Stimulated activated naive CD8-positive, alpha-beta T cell treated with anti-CD3 and anti-CD28 coated beads, Interleukin-15, amount 100 ng/mL, for 72 hours (primary cell): ENCODE data around the gene B4GALT4.
"Not testable (repeated sequence)": the region's sequence is repeated elsewhere in the genome, so short reads cannot be mapped to it uniquely, and the experiment has no call there.

Experiments
- ATAC-seq: fragments of 150-1000 bp; cut with Tn5 transposase; 2 replicates; pipeline ENCODE4 v1.10.0; 2021; ENCODE audit warnings: mild to moderate bottlenecking, moderate library complexity
- DNase-seq, 2 donors: peaks; one replicate each; pipeline ENCODE4 v3.0.0; 2021 to 2022
- H3K27ac Mint-ChIP-seq, 2 donors: one replicate each; pipeline ENCODE4 v1.8.0; 2022; ENCODE audit warnings: mild to moderate bottlenecking in 2 of 2, mixed read lengths in 2 of 2, moderate library complexity in 2 of 2
- H3K27me3 Mint-ChIP-seq: one replicate; pipeline ENCODE4 v1.8.0; 2022; ENCODE audit warnings: mixed read lengths
- H3K4me1 Mint-ChIP-seq: one replicate; pipeline ENCODE4 v1.8.0; 2022; ENCODE audit warnings: mild to moderate bottlenecking, mixed read lengths
- H3K4me3 Mint-ChIP-seq, 2 donors: one replicate each; pipeline ENCODE4 v1.8.0; 2022; ENCODE audit warnings: mild to moderate bottlenecking in 2 of 2, mixed read lengths in 2 of 2, moderate library complexity in 1 of 2
- H3K9me3 Mint-ChIP-seq, 2 donors: one replicate each; pipeline ENCODE4 v1.8.0; 2022; ENCODE audit warnings: mixed read lengths in 2 of 2

B4GALT4 gene, protein sequence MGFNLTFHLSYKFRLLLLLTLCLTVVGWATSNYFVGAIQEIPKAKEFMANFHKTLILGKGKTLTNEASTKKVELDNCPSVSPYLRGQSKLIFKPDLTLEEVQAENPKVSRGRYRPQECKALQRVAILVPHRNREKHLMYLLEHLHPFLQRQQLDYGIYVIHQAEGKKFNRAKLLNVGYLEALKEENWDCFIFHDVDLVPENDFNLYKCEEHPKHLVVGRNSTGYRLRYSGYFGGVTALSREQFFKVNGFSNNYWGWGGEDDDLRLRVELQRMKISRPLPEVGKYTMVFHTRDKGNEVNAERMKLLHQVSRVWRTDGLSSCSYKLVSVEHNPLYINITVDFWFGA

DNA sequence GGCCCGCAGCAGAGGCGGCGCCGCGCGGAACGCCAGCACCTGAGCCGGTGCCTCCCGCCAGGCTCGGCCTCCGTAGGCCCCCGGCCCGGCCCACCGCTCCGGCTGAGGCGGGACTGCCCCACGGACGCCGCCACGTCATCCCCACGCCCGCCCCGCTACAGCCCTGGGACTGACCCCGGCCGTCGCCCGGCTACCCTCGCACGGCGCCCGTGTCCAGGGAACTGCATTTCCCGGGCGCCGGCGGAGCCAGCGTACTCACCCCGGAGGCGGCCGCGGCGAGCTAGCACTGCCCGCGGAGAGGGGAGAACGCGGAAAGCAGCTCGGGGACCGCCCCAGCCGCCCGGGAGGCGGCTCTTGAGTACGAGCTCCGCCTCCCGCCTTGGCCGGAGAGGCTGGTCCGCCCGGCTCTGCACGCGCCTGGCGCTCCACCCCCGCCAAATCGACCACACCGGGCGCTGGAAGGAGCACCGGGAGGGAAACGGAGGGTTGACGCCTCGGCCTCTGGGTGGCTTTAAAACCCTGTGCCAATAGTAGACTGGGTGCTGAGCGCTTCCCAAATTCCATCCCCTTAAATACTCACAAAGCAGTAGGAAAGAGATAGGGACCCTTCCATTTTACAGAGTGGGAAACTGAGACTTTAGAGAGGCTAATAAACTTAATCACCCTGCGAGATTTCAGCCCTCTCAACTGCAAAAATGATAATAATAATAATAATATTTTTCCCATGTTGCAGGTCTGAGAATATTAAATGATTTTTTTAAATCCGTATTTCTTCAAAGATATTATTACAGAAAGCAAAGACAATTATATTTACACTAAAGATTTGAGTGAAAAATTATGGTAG lies at the start of gene B4GALT4:
Gene B4GALT4, minus strand, starts transcription at position 288 of the 844 bp plus-strand sequence. CDS start 10,779 bp downstream, outside the sequence.
- H3K4me3 Mint-ChIP-seq: peak within 1 kb of the TSS; percentile 88 to 91
- DNase-seq: peak; percentile 81
- H3K27me3 Mint-ChIP-seq: no peaks in the 10 kb centered on the region
- H3K27ac Mint-ChIP-seq: peak within 1 kb of the TSS; percentile 93 to 94
- ATAC-seq: peak; percentile 85
- H3K4me1 Mint-ChIP-seq: peaks cover 45% of the 10 kb centered on the region
- peaks cover 0 to 2% of the 10 kb centered on the region in 2 donors for H3K9me3 Mint-ChIP-seq

DNA sequence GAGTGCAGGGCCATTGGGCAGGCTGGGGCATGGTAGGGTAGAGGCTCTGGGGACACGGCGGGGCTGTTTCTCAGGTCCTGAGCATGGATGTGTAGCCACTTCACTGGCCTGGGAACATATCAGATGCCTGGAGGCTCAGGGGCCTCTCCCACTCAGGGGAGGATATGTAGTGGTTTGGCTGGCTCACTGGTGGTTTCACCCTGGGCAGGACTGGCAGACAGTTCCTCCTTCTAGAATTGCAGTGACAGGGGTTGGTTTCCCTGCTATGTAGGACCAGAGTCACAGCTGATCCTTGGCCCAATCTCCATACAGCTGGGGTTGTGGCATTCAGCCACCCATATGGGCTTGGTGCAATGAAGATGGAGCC lies 48.7 kb upstream of the B4GALT4 start:
- ATAC-seq (no peak), DNase-seq (no peak)
- H3K4me1 Mint-ChIP-seq: peaks cover 26% of the 10 kb centered on the region

DNA sequence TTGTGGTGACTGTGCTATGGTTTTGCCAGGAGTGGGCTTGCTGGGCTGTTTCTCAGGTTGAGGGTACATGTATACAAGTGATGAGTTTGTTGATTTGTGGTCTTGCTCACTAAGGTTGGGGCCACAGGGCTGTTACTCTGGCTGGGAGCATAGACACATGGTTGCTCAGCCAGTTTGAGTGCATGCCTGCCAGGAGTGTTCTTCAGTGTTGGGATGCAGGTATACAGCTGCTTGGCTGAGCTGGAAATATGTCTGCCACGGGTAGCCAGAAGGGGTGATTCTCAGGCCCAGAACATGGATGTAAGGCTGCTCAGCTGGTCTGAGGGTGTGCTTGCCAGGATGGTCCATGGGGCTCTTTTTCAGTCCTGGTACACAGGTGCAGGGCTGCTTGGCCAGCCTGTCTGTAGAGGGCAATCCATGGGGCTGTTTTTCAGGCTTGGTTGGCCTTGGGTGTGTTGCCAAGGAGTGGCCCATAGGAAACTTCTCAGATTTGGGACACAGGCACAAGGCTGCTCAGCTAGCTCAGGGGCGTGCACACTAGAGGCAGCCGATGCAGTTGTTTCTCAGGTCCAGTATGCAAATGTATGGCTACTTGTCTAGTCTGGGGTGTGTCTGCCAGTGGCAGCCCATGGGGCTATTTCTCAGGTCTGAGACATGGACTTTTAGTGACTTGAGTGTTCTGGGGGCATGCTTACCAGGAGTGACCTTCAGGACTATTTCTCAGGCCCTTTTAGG lies 48.2 kb upstream of the B4GALT4 start:
- no peak for DNase-seq
- Mint-ChIP-seq H3K4me1 (peaks cover 25% of the 10 kb centered on the region), H3K27ac (no peak overlapping the region), H3K4me3 (no peak overlapping the region), H3K9me3 (peaks cover 27% of the 10 kb centered on the region in 2 donors), H3K27me3 (peaks cover 7% of the 10 kb centered on the region)
- ATAC-seq: no peak

More for the DNA sequence above, 48.7 kb upstream of the B4GALT4 start:
- Mint-ChIP-seq H3K27ac (no peak overlapping the region), H3K4me3 (no peak overlapping the region), H3K27me3 (peaks cover 7% of the 10 kb centered on the region), H3K9me3 (peaks cover 24 to 25% of the 10 kb centered on the region in 2 donors)

DNA sequence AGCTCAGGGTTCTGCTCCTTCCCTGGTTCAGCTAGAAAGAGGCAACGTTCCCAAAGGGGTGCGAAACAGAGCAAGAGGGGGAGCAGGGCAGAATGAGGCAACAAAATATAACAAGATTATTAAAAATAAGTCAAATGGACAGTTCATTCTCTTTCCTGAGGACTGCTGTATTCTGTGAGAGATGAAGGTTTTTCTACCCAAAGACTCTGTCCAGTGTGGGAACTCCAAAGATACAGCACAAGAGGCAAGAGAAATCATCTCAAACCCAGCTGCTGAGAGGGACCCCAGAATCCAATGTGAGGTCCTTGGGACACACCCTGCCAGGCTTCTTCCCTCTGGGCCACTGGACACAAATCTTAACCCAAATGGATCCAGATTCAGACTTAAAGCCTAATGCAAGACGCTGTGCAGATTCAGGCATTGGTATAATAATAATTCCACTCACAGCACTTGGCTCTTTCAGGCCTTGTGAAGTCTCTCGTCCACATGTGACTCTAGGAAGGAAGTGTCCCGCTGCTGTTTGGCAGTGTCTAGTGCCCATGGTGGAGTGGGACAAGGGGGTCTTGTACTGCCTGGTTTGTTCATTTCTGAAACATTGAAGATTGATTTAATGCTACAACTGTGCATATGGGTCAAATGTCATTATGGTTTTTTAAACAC lies 39.0 kb upstream of the B4GALT4 start:
- no peak for ATAC-seq
- Mint-ChIP-seq H3K4me3 (no peak overlapping the region), H3K9me3 (peaks cover 19 to 23% of the 10 kb centered on the region in 2 donors), H3K27ac (no peak overlapping the region), H3K27me3 (no peaks in the 10 kb centered on the region), H3K4me1 (peaks cover 8% of the 10 kb centered on the region)
- DNase-seq: no peak

DNA sequence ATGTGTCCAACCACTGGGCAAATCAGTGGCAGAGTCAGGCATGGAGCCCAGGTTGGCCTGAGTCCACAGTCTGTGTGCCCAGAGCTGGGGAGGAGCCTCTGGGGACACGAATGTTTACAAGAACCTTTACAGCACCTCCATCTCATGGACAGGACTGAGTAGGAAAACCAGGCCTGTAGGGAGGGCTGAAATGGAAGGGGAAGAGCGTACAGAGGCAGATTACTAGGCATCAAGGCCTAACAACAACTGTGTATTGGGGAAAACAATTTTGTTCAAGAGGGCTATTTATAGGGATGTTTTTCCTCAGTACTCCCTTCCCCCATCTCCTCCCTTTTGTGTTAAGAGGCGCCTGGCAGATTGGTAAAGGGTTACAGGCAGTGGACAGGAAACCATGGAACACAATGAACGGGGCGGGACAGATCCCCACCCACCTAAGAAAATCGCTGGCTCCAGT lies 38.5 kb upstream of the B4GALT4 start:
- peaks cover 19 to 23% of the 10 kb centered on the region in 2 donors for H3K9me3 Mint-ChIP-seq
- DNase-seq (no peak), ATAC-seq (no peak)
- no peak overlapping the region for H3K4me3 Mint-ChIP-seq
- H3K27ac Mint-ChIP-seq: peak overlapping the region in 1 of 2 donors; percentile 73
- no peaks in the 10 kb centered on the region for H3K27me3 Mint-ChIP-seq
- H3K4me1 Mint-ChIP-seq: peaks cover 12% of the 10 kb centered on the region

DNA sequence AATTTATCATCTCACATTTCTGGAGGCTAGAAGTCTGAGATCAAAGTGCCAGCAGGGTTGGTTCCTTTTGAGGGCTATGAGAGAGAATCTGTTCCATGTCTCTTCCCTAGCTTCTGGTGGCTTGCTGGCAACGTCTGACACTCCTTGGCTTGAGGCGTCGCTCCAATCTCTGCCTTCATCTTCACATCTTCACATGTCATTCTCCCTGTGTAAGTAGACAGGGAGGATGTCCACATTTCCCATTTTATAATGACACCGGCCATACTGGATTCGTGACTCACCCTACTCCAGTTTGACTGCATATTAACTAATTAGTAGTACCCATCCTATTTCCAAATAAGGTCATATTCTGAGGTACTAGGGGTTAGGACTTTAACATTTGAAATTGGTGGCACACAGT lies 36.0 kb upstream of the B4GALT4 start:
- no peaks in the 10 kb centered on the region for H3K27me3 Mint-ChIP-seq
- no peak for ATAC-seq
- peaks cover 4% of the 10 kb centered on the region in 2 donors for H3K9me3 Mint-ChIP-seq
- DNase-seq: no peak
- H3K27ac Mint-ChIP-seq: no peak overlapping the region
- H3K4me3 Mint-ChIP-seq: no peak overlapping the region
- H3K4me1 Mint-ChIP-seq: peaks cover 12% of the 10 kb centered on the region

DNA sequence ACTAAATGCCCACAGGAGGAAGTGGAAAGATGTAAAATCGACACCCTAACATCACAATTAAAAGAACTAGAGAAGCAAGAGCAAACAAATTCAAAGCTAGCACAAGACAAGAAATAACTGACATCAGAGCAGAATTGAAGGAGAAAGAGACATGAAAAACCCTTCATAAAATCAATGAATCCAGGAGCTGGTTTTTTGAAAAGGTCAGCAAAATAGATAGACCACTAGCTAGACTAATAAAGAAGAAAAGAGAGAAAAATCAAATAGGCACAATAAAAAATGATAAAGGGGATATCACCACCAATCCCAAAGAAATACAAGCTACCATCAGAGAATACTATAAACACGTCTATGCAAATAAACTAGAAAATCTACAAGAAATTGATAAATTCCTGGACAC lies 29.5 kb upstream of the B4GALT4 start:
- H3K27ac Mint-ChIP-seq, ATAC-seq, H3K4me1 Mint-ChIP-seq, H3K4me3 Mint-ChIP-seq, DNase-seq: not testable (repeated sequence)
- peaks cover 15% of the 10 kb centered on the region for H3K27me3 Mint-ChIP-seq
- H3K9me3 Mint-ChIP-seq: peaks cover 9 to 14% of the 10 kb centered on the region in 2 donors

DNA sequence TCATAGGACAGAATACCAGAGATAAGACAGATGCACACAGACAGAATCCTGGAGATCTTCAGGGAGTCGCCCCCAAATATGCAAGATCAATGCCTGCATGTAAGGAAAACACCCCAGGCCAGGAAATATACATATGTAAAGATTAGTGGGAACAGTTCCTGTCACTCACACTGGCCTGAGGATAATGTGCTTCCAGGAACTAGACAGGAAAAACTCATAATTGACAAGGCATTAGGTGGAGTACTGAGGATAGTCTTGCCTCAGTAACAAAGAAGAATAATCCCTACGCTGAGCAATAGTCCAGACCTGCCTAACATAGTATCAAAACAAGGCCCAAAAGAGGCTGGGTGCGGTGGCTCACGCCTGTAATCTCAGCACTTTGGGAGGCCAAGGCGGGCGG lies 20.4 kb upstream of the B4GALT4 start:
- no peaks in the 10 kb centered on the region for H3K4me1 Mint-ChIP-seq
- ATAC-seq: no peak
- H3K4me3 Mint-ChIP-seq: no peak overlapping the region
- no peak overlapping the region for H3K27ac Mint-ChIP-seq
- no peaks in the 10 kb centered on the region for H3K9me3 Mint-ChIP-seq
- no peak for DNase-seq
- peaks cover 6% of the 10 kb centered on the region for H3K27me3 Mint-ChIP-seq

DNA sequence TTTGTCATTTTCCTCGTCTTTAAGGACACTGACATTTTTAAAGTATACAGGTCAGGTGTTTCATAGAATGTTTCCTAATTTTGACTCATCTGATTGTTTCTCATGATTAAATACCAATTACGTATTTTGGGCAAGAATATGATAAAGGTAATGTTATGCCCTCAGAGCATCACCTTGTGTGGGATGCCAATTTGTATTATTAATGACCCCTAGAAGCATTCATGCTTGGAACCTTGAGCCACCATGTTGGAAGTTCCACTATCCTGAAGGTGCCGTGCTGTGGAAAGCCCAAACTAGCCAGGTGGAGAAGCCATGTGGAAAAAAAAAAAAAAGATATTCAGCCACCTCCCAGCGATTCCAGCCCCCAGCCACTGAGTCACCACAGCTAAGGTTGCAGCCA lies 19.1 kb upstream of the B4GALT4 start:
- Mint-ChIP-seq H3K4me3 (no peak overlapping the region), H3K9me3 (no peaks in the 10 kb centered on the region), H3K27ac (no peak overlapping the region), H3K27me3 (peaks cover 6% of the 10 kb centered on the region), H3K4me1 (no peaks in the 10 kb centered on the region)
- ATAC-seq: no peak
- no peak for DNase-seq

DNA sequence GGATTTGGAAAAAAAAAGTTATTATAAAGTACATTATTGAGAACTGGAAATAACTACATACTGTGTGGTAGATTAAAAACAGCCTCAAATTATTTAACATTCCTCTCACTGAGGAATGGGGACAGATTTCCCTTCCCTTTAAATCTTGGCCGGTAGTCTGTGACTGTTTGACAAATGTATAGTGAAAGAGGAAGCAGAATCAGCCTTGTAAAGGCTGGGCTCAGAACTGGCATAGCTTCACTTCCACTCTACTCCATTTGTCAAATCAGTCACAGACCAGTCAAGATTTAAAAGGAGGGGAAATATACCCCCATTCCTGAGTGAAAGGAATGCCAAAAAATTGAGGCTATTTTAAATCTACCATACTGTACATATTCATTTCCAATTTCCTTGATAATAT lies 18.2 kb upstream of the B4GALT4 start:
- no peaks in the 10 kb centered on the region for H3K4me1 Mint-ChIP-seq
- H3K4me3 Mint-ChIP-seq: no peak overlapping the region
- ATAC-seq (no peak), DNase-seq (no peak)
- H3K9me3 Mint-ChIP-seq: no peaks in the 10 kb centered on the region
- H3K27ac Mint-ChIP-seq: no peak overlapping the region
- peaks cover 4% of the 10 kb centered on the region for H3K27me3 Mint-ChIP-seq

DNA sequence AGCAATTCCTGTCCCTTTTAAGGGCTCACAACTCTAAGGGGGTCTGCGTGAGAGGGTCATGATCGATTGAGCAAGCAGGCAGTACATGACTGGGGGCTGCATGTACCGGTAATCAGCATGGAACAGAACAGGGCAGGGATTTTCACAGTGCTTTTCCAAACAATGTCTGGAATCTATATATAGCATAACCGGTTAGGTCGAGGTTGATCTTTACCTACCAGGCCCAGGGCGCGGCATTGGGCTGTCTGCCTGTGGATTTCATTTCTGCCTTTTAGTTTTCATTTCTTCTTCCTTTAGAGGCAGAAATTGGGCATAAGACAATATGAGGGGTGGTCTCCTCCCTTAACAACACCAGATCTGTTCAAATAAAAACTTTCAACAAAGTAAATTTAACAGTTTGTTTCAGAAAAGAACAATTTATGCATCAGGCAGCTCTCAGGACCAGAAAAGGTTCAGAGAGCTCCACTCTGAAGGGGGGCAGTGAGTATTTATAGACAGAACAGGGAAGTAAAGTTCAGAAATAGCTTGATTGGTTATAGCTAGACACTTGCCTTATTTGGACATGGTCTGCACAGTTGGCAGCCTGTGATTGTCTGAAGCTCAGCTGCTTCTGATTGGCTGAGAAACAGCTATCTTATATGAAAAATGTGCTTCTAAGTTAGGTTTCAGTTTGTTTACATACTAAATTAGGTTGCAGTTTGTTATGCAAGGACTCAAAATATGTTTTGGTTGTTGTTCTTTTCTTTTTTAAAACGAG lies 17.2 kb upstream of the B4GALT4 start:
- no peak for ATAC-seq
- Mint-ChIP-seq H3K27me3 (no peaks in the 10 kb centered on the region), H3K27ac (no peak overlapping the region), H3K4me1 (no peaks in the 10 kb centered on the region), H3K9me3 (no peaks in the 10 kb centered on the region), H3K4me3 (no peak overlapping the region)
- no peak for DNase-seq

DNA sequence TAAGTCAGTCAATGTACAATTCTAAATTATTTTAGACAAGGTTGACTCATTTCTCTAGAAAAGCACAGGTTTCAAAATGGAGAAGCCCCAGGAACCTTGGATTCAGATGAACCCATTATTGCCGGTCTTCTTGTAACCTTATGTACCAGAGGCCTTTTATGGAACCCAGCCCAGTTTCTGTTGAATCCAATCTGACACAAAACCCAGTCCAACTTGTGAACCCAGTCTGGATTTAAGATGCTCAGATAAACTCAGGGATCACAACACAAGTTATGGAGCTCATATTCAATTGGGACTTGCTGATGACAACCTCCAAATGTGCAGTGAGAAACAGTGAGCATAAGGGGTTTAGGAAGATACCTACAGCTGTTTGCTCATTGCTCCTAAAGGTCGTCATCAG lies 16.4 kb upstream of the B4GALT4 start:
- Mint-ChIP-seq H3K4me3 (no peak overlapping the region), H3K9me3 (no peaks in the 10 kb centered on the region), H3K27ac (no peak overlapping the region), H3K27me3 (no peaks in the 10 kb centered on the region), H3K4me1 (no peaks in the 10 kb centered on the region)
- ATAC-seq (no peak), DNase-seq (no peak)

DNA sequence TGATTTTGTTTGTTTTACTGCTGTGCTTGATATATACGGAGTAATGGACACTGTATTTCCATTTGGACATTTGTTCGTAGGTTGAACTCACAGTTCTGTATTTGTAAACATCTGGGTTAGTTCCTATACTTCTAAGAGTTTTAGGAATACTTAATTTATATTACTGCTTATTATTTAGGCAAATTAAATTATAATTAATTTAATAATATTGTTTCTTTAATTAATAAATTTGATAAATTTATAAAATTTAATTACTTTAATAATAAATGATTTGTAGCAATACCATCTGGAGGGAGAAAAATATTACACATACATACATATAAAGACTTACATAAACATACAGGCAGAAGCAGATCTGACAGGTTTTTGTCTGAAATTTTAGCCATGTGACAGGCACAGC lies 14.5 kb upstream of the B4GALT4 start:
- no peak for DNase-seq
- no peak overlapping the region for H3K4me3 Mint-ChIP-seq
- no peaks in the 10 kb centered on the region for H3K4me1 Mint-ChIP-seq
- ATAC-seq: no peak
- H3K27ac Mint-ChIP-seq: no peak overlapping the region
- H3K27me3 Mint-ChIP-seq: no peaks in the 10 kb centered on the region
- no peaks in the 10 kb centered on the region for H3K9me3 Mint-ChIP-seq

DNA sequence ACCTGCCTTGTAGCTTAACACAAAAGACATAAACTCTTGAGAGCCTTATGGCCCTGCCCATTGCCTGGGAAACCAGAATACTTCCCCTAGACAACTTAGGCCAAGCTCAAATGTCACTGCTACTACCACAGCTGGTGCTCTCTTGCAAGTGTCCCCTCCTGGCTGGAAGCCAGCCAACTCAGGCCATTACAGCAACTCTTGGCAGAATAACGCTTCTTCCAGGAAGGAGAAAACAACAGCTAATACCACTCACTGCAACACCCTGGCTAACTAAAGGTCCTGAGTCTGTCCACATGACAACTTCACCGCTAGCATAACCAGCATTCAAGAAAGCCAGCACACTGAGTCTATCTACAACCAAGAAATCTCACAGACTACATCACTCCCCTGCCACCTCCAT lies 5.1 kb upstream of the B4GALT4 start:
- no peak for DNase-seq
- no peak overlapping the region for H3K4me3 Mint-ChIP-seq

More for the DNA sequence above, 5.1 kb upstream of the B4GALT4 start:
- H3K9me3 Mint-ChIP-seq: peaks cover 23 to 39% of the 10 kb centered on the region in 2 donors
- H3K27ac Mint-ChIP-seq: no peak overlapping the region
- peaks cover 17% of the 10 kb centered on the region for H3K4me1 Mint-ChIP-seq
- ATAC-seq: no peak
- H3K27me3 Mint-ChIP-seq: no peaks in the 10 kb centered on the region
